H1 (cell line): ENCODE measurements around the gene ZBTB37. TPM values are rescaled to one million over a fixed set of nuclear protein-coding genes. Genes with fewer than 3 reads are reported as not detected.

Source experiments
- ATF2 ChIP-seq: IDR thresholded peaks from 2 replicates; pipeline ENCODE4 v1.6.1; 2012; ENCODE audit warnings: low read length, inconsistent platforms
- HDAC6 ChIP-seq: IDR thresholded peaks from one replicate; pipeline ENCODE4 v1.7.1; 2012; ENCODE audit warnings: low read depth, mild to moderate bottlenecking, inconsistent platforms, low read length, moderate library complexity
- SAP30 ChIP-seq: fragments of 300-600 bp; sonication (generic); IDR thresholded peaks from 2 replicates; pipeline ENCODE4 v1.7.1; 2012; ENCODE audit warnings: low read length, moderate library complexity, mild to moderate bottlenecking, inconsistent platforms; ENCODE audit not compliant: insufficient read depth, insufficient replicate concordance
- polyA plus RNA-seq, 7 experiments: library from polyadenylated mRNA; depleted of rRNA in 3 of 7; stranded (reverse) in 5 of 7; unstranded in 2 of 7; fragments of >200 nt in 5 of 7; fragments of 200-250 nt in 2 of 7; gene quantifications; 1 replicate in 5 of 7; 2 replicates in 1 of 7; 4 replicates in 1 of 7; pipeline versions ENCODE4 v1.2.1 to v1.2.3, GENCODE V29; 2011 to 2013; ENCODE audit warnings: missing spikeins in 2 of 7, mixed read lengths in 2 of 7
- total RNA-seq: library from RNA; stranded (reverse); fragmentation: NEBNext Ultra II Directional; extraction: Animal tissue kit (Norgen Biotek cat#: 25700); gene quantifications from 2 replicates; pipeline ENCODE4 v1.2.1, GENCODE V29; 2021

ZBTB37 gene
- total and polyA plus RNA-seq, 2 of the 8 experiments (the other 6 are each of a cell fraction or from before 2014, with no cell fraction given) = 1.7 to 12.5 TPM

DNA sequence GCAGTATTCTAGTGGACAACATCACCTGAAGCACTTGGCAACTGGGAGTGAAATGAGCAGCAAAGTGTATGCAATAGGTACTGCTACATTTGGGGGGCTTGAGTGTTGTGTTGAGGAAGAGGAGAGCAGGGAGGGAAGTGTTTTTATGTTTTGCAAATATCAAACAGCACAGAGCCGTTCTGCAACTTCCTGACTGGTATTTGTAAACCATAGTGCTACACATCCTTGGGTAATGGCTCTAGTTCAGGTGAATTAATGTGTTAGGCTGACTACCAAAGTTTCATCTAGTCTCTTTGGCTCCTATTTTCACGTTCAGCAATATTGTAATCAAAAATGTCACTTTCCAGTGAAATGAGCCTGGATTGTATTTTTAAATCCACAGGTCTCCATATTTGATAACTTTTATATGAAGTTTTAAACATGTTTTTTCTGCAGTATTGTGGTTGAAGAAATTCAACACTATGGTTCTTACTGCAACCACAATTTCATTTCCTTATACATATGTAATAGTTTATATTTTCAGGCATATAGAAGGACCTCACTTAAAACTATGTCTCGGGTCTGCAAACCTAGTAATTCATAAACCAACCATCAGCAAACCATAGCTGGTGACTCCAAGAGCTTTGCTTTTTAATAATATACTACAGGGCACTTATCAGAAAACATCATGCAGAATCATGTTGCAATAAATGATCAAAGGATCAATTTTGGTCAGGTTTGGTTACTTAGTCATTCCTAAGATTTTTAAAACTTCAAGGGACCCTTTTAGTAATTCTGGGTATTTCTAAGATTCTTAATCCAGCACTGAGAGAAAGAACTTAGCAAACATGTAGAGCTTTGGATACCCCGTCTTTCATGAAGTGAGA is 18.8 kb downstream of the ZBTB37 start (continued):
- no peak for TF ChIP-seq ATF2
- no peak for TF ChIP-seq SAP30
- TF ChIP-seq HDAC6 = no peak
